Measurements from ENCODE around the gene SPDYE17. TPM values are rescaled to one million over a fixed set of nuclear protein-coding genes. Genes with fewer than 3 reads are reported as not detected.
"Not testable (repeated sequence)": the region's sequence is repeated elsewhere in the genome, so short reads cannot be mapped to it uniquely, and the experiment has no call there.

Gene SPDYE17
- total RNA-seq, 1 donor = not detected

DNA sequence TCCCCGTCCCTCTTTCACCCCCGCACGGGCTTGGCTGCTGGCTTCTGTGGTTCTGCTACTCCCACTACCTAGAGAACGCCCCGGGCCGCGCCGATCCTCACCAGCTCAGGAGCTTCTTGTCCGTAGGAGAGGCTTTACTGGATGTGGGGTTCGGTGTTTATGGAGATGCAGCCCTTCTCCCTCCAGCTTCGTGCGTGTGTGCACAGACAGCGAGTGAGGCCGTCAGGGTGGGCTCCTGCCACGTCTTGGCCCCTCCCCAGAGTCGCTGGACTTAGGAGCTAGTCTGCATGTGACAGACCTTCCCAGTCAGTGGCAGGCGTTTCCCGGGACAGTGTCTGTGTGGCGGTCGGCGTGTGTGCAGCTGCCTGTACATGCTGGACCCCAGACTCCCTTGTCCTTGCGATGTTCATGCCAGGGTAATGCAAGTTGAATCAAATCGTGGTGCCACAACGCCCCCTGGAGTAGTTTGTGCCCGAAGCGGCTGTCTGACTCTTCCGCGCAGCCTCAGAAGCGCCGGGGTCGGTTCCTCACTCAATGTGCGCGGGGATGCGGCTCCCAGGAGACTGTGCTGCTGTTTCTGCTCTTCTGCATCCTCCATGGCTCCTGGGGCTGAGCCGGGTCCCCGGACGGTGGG lies 32.6 kb downstream of the SPDYE17 start:
- not testable (repeated sequence) for DNase-seq (ENCODE audit: low read depth in 2 of 3, low spot score in 2 of 3)

DNA sequence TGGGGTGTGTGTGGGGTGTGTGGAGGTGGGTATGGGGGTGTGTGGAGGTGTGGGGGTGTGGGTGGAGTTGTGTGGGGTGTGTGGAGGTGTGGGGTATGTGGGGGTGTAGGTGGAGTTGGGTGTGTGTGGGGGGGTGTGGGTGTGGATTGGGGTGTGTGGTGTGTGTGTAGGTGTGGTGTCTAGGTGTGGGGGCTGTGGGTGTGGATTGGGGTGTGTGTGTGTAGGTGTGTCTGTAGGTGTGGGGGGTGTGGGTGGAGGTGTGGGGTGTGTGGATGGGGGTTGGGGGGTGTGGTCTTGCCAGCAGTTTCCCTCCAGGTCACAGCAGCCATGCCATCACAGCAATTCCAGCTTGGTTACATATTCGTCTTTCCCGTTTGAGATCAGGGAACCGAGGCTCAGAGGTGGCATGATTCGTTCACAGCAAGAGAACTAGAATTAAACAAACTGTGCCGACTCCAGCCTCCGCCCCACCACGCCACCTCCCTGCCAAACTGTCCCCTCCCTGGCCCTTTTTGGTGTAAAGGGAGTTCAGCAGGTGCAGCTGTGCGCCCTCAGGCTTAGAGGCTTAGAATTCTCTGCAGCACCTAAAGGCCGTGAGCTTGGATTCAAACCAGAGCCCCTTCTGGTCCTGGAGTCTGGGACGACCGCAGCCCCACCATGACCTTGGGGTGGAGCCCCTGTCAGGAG lies 33.3 kb downstream of the SPDYE17 start:
- DNase-seq (ENCODE audit: low read depth in 2 of 3, low spot score in 2 of 3) = not testable (repeated sequence)

DNA sequence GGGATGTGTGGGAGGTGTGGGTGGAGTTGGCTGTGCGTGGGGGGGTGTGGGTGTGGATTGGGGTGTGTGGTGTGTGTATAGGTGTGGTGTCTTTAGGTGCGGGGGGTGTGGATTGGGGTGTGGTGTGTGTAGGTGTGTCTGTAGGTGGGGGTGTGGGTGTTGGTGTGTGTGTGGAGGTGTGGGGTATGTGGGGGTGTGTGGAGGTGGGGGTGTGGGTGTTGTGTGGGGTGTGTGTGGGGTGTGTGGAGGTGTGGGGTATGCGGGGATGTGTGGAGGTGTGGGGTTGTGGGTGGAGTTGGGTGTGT lies 33.9 kb downstream of the SPDYE17 start:
- no peak for DNase-seq (ENCODE audit: low read depth in 2 of 3, low spot score in 2 of 3)

DNA sequence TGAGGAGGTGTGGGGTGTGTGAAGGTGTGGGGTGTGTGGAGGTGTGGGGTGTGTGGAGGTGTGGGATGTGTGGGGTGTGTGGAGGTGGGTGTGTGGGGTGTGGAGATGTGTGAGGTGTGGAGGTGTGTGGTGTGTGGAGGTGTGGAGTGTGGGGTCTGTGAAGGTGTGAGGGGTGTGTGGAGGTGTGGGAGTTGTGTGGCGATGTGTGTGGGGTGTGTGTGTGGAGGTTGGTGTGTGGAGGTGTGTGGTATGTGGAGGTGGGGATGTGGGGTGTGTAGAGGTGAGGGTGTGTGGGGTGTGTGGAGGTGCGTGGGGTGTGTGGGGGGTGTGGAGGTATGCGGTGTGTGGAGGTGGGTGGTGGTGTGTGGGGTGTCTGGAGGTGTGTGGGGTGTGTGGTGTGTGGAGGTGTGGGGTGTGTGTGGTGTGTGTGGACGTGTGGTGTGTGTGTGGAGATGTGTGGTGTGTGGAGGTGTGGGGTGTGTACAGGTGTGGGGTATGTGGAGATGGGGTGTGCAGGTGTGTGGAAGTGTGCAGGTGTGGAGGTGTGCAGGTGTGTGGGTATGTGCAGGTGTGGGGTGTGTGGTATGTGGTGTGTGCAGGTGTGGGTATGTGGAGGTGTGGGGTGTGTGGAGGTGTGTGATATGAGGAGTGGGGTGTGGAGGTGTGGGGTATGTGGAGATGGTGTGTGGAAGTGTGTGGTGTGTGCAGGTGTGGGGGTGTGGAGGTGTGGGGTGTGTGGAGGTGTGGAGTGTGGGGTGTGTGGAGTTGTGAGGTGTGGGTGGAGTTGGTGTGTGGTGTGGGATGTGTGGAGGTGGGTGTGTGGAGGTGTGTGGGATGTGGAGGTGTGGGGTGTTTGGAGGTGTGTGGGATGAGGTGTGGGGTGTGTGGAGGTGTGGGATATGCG lies 34.5 kb downstream of the SPDYE17 start:
- no peak for DNase-seq (ENCODE audit: low read depth in 2 of 3, low spot score in 2 of 3)

DNA sequence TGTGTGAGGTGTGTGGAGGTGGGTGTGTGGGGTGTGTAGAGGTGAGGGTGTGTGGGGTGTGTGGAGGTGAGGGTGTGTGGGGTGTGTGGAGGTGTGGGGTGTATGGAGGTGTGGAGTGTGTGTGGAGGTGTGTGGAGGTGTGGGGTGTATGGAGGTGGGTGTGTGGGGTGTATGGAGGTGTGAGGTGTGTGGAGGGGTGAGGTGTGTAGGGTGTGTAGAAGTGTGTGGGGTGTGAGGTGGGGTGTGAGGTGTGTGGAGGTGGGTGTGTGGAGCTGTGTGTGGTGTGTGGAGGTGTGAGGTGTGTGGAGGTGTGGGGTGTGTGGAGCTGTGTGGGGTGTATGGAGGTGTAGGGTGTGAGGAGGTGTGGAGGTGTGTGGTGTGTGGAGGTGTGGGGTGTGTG lies 35.2 kb downstream of the SPDYE17 start:
- DNase-seq (ENCODE audit: low read depth in 2 of 3, low spot score in 2 of 3) = not testable (repeated sequence)

DNA sequence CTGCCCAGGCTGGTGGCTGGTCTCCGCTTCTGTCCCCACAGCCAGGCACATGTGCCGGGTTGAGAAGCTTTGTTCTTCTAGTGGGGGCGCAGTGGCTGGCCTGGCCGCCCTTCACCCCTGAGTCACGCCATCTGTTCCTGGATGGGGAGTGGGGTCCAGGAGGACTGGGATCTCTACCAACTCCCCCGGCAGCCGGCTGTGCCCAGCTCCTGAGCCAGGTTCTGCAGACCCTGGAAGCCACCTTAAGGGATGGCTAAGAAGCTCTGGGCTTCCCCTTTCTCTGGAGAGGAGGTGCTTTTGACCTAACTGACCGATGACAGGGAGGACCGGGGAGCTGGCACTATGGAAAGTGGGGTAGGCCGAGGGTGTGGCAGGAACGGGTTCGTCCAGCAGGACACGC lies 37.9 kb downstream of the SPDYE17 start:
- not testable (repeated sequence) for DNase-seq (ENCODE audit: low read depth in 2 of 3, low spot score in 2 of 3)

DNA sequence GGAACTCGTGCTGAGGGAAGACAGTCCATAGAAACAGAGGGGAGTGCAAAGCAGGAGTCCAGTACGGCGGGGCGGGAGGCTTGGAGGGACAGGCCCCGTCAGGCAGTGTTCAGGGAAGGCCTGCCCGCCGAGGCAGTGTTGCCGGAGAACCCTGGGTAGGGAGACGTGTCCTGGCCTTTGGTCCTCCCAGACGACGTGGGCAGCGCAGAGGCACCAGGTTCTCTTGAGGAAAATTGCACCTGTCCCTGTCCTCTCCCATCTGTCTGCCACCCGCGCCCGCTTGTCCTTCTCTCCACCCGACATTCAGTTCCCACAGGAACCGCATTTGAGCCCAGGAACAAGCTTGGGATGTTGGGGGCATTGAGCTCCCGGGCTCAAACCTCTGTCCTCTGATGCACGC lies 38.3 kb downstream of the SPDYE17 start:
- DNase-seq (ENCODE audit: low read depth in 2 of 3, low spot score in 2 of 3) = not testable (repeated sequence)

DNA sequence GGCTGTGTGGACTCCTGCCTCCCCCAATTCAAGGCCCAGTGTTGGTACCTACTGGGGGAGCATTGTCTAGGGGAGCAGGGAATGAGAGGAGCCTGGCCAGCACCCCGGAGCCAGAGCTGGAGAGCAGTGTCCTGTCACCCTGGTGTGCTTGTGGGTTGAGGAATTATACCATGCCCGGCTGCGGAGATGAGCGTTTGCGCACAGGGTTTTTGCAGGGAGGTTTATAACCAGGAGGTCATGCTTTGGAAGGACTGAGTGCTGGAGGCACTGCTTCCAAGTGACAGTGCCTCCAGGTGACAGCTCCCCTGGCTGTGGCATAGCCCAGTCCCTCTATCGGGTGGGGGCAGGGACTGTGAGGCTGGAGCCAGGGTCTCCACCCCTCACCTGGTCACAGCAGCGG lies 39.3 kb downstream of the SPDYE17 start:
- DNase-seq (ENCODE audit: low read depth in 2 of 3, low spot score in 2 of 3) = not testable (repeated sequence)

DNA sequence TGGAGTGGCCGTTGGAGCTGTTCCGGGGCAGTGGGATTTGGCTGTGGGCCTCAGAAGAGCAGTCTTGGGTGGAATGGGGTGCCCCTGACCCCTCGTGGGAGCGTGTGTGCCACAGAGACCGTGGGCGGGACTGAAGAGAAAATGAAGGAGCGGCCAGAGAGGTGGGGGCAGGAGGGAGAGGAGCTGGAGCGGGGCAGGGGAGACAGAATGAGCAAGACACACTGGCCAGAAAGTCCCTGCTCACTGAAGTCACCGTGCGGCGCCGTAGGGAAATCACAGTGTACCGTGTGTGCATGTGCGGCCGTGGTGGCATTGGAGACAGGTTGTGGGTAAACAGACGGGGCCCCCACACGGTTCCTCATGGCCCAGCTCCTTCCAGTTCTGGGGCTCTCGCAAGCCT lies 40.0 kb downstream of the SPDYE17 start:
- DNase-seq (ENCODE audit: low read depth in 2 of 3, low spot score in 2 of 3) = not testable (repeated sequence)

DNA sequence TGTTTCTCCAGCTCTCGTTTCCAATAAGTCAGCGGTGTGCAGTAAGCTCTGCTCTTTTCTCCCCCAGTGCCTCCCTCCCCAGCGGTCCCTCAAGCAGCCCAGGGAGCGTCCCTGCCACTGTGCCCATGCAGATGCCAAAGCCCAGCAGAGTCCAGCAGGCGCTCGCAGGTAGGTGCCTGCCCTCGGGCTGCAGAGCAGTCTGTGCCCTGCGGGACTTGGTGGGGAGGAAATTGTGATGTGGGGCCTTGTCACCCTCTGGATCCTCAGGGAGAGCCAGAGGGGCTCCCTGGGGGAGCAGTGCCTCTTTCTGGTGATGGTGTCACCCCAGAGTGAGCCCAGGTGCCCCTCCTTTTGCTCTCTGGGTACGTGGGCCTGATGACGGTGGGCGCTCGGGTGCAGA lies 42.0 kb downstream of the SPDYE17 start:
- not testable (repeated sequence) for DNase-seq (ENCODE audit: low read depth in 2 of 3, low spot score in 2 of 3)

DNA sequence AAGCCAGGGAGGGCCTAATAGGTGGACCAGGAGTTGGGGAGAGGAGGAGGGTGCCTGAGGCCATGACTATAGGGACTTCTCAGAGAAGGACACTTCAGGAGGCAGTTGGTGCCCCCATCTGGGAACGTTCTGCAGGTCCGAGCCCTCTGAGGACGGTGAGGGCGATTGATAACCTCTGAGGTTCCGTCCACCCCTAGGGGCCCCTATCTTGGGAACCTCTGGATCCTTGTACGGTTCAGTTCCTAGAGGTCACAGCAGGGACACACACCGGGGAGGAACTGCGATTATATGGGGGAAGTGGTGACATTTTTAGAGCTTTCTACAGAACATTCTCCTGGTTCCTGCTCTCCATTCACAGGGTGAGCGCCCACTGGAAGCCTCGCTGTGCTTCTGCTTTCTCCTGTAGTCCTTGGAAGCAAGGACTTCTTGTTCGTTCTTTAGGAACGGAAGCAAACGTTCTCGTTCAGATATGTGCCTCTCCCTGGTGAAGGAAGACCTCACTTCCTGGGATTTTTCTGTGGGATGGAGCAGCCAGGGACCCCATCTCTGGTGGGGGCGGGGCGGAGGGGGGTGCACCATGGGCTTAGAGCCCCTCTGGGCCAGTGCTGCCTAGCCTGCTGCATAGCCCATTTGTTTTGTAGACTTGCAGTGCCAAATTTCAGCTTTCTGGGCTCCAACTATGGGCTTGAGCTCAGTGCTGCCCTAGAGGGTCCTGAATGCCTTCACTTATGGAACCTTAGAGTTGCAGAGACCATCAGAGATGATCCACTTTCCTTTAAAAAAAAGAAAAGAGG lies 46.0 kb downstream of the SPDYE17 start:
- DNase-seq (ENCODE audit: low read depth in 2 of 3, low spot score in 2 of 3) = not testable (repeated sequence)

DNA sequence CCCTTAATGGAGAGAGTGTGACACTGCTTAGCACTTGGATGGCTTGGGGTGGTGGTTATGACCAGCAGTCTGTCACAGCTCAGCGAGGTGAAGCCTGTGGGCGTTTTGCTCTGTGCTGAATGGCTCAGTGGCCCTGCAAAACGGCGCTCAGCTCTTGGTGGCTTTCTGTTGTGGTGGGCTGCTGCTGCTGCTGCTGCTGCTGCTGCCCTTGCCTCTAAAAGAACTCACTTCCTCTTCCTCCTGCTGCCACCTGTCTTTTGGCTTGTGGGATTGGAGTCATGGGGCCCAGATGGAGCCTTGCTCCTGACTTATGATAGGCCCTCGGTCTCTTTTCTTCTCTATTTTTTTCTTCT lies 47.4 kb downstream of the SPDYE17 start:
- not testable (repeated sequence) for DNase-seq (ENCODE audit: low read depth in 2 of 3, low spot score in 2 of 3)

DNA sequence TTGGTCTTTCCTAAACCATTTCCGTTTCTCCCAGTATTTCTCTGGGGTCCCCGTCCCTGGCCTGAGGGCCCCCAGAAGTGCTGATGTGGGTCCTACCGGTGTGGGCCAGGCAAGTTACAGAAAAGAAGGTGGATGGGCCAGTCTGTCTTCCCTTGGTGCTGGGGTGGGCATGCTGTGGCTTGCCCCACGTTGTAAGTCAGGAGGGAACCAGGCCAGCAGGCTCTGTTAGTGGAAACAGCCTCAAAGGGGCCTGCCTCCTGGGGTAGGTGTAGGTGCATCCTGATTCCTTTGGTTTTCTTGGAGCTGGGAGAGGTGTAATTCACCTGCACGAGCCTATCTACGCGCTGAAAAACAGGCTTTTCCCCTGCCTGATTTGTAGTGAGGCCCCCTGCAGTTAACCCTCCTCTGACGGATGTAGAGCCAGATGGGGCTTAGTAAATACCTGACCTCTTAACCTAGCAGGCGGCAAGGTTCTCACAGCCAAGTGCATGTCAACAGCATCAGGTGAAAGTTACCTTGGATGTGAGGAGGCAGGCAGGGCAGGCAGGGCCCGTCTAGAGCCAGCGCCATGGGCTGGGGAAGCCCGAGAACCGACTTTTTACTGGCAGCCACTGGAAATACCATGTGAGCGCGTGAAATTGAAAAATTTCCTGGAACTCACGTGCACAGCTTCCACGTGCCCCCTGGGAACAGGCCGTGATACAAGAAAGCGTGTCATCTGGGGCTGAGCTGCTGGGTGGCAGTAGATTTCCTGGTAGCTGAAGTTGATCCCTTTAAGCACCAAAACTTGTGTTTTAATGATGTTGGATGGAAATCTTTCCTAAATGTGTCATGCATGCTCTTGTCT lies 48.0 kb downstream of the SPDYE17 start:
- DNase-seq (ENCODE audit: low read depth in 2 of 3, low spot score in 2 of 3) = not testable (repeated sequence)

DNA sequence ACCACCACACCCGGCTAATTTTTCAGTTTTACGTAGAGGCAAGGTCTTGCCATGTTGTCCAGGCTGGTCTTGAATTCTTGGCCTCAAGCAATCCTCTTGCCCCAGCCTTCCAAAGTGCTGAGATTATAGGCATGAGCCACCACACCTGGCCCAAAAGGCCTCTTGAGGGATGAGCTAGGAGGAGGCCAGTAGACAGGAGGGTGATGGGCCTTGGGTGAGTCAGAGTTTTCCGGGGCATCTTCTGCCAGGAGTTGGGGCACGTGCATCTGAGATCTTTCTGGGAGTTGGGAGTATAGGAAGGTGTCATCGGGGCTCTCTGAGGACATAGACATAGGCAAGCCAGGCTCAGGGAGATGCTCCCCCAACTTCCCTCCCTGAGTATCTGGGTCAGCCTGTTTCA lies 48.8 kb downstream of the SPDYE17 start:
- not testable (repeated sequence) for DNase-seq (ENCODE audit: low read depth in 2 of 3, low spot score in 2 of 3)

DNA sequence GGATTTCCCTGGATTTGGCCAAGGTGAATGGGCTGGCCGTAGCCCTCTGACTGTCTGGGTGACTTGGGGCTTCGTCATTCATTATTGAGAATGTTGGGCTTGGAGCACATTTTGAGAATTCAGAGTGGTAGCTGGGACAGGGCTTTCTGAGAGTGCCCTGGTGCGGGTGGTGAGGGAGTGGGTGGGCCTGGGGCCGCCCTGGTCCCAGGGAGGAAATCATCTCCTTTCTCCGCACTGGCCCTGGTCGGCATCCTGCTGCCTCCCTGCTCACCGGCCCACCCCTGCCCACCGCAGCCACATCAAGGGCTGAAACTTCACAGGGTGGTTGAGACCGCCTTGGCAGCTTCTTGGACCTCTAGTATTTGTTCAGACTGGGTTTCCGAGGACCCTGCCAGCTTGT lies 49.7 kb downstream of the SPDYE17 start:
- DNase-seq (ENCODE audit: low read depth in 2 of 3, low spot score in 2 of 3) = not testable (repeated sequence)

DNA sequence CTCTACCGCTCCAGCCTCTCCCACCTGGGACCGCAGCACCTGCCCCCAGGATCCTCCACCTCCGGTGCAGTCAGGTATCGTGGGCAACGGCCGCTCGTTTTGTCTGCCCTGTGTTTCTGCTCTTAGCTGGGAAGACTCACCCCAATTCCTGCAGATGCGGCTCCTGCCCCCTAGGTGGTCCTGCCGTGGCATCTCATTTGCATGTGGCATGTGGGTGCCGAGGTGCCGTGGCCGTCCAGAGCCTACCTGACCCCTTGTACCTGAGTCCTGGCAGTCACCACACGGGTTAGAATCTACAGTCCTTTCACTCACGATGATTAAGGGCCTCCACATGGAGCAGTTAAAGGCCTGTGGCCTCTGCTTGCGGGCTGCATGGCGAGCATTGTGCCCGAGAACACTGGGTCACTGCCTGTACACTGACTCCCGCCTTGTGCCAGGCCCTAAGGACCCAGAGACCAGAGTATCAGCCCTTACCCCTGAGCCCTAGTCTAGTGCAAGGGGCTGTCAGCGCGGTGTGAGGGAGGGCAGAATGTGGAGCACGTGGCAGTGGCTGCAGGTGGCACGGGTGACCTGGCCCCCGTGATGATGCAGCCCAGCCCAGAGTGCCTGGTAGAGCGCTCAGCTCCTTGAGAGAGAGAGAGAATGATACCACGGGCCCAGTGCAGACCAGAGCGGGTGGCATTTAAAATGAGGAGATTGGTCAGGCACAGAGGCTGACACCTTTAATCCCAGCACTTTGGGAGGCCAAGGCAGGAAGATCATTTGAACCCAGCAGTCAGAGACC lies 50.8 kb downstream of the SPDYE17 start:
- DNase-seq (ENCODE audit: low read depth in 2 of 3, low spot score in 2 of 3) = not testable (repeated sequence)

DNA sequence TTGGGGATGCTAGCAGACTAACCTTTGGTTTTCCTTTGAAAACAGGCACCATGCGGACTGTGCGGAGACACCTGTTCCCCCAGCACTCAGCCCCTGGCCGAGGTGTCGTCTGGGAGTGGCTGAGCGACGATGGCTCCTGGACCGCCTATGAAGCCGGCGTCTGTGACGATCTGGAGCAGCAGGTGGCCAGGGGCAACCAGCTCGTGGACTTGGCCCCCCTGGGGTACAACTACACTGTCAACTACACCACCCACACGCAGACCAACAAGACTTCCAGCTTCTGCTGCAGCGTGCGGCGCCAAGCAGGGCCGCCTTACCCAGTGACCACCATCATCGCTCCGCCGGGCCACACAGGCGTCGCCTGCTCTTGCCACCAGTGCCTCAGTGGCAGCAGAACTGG lies 51.6 kb downstream of the SPDYE17 start:
- DNase-seq (ENCODE audit: low read depth in 2 of 3, low spot score in 2 of 3) = not testable (repeated sequence)

DNA sequence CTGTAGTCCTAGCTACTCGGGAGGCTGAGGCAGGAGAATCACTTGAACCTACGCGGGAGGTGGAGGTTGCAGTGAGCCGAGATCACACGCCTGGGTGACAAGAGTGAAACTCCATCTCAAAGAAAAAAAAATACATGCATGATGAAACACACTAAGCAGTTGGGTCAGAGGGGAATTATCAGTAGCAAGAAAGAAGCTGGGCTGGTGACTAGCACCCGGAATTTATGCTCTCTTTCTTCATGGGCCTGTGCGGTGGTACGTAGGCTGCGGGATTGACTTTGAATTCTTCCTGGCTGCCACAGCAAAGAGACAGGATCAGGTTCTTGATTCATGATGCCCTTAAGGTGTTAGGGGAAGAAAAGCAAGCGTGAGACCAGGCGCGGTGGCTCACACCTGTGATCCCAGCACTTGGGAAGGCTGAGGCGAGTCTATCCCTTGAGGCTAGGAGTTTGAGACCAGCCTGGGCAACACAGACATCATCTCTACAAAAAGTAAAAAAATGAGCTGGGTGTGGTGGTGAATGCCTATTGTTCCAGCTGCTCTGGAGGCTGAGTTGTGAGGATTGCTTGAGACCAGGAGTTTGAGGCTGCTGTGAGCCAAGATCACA lies 54.3 kb downstream of the SPDYE17 start:
- not testable (repeated sequence) for DNase-seq (ENCODE audit: low read depth in 2 of 3, low spot score in 2 of 3)

Measured in hematopoietic multipotent progenitor cell (in vitro differentiated cells).